Parathyroid adenoma (tissue), 2 donors: ENCODE measurements around the gene DLGAP1.

Experiments used
- H2AFZ ChIP-seq: fragments of 300-600 bp; sonication (generic); one replicate; pipeline ENCODE4 v1.7.0; 2017; ENCODE audit warnings: antibody characterized with exemption, mild to moderate bottlenecking
- H3K27ac ChIP-seq: fragments of 300-600 bp; sonication (generic); one replicate; pipeline ENCODE4 v1.7.0; 2017
- H3K27me3 ChIP-seq: fragments of 300-600 bp; sonication (generic); one replicate; pipeline ENCODE4 v1.7.0; 2017; ENCODE audit warnings: low read length; ENCODE audit not compliant: control insufficient read depth, insufficient read depth
- H3K36me3 ChIP-seq: fragments of 300-600 bp; sonication (generic); one replicate; pipeline ENCODE4 v1.7.0; 2017; ENCODE audit warnings: low read length; ENCODE audit not compliant: control insufficient read depth, insufficient read depth
- H3K4me1 ChIP-seq: fragments of 300-600 bp; sonication (generic); one replicate; pipeline ENCODE4 v1.7.0; 2017; ENCODE audit warnings: control low read depth
- H3K4me2 ChIP-seq: fragments of 300-600 bp; sonication (generic); one replicate; pipeline ENCODE4 v1.7.0; 2017; ENCODE audit warnings: low read length
- H3K4me3 ChIP-seq: fragments of 300-600 bp; sonication (generic); one replicate; pipeline ENCODE4 v1.7.0; 2017; ENCODE audit warnings: low read depth, low read length
- H3K79me2 ChIP-seq: fragments of 300-600 bp; sonication (generic); one replicate; pipeline ENCODE4 v1.7.0; 2017; ENCODE audit warnings: control low read depth
- H3K9ac ChIP-seq: fragments of 300-600 bp; sonication (generic); one replicate; pipeline ENCODE4 v1.7.0; 2017; ENCODE audit warnings: mild to moderate bottlenecking
- H3K9me3 ChIP-seq: fragments of 300-600 bp; sonication (generic); one replicate; pipeline ENCODE4 v1.7.0; 2017; ENCODE audit warnings: low read length; ENCODE audit not compliant: control insufficient read depth
- TF ChIP-seq, protein P1 (sequence below): fragments of 300-600 bp; sonication (generic); IDR thresholded peaks from one replicate; pipeline ENCODE4 v1.7.0; 2017; ENCODE audit warnings: antibody characterized with exemption, mild to moderate bottlenecking
- donor health status: primary hyperparathyroidism.

Gene DLGAP1

DNA sequence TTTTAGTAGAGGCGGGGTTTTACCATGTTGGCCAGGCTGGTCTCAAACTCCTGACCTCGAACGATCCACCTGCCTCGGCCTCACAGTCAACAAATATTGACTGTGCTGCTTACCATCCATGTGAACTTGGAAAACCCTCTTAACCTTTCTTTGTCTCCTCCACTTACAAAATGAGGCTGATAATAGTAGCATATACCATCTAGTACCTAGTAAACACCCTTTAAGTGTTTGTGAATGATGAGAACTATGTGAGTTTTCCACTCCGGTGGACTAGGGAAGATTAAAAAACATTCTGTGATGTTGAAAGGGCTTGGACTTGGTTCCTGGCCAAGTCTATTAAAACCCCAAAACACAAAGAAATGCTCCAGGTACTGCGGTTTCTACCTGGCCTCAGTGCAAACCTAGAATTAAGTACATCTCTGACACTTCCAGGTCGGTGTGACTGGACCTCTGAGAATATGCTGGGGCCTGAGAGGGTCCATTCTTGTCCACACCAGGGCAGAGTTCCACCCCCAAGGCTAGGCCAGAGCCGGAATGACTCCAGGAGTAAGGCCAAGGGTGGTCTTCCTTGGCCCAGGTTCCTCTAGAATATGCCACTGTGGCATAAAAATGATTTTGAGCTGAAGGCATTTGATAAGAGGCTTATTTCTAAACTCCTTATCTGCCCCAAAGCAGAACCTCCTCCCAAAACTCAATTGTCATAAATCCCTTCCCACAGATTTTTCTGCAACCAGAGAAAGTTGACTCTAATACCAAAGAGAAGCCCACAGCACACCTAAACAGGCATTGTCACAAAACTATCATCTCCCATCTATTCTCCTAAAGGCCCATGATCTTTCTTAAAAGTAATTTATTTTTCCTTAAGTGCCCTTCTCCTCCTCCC lies 787.6 kb downstream of the DLGAP1 start:
- no peaks in the 10 kb centered on the region for H3K4me1 ChIP-seq
- no peak overlapping the region for H3K9ac ChIP-seq
- no peak overlapping the region for H3K4me2 ChIP-seq
- H3K27ac ChIP-seq: no peak overlapping the region
- TF ChIP-seq, protein P1, sequence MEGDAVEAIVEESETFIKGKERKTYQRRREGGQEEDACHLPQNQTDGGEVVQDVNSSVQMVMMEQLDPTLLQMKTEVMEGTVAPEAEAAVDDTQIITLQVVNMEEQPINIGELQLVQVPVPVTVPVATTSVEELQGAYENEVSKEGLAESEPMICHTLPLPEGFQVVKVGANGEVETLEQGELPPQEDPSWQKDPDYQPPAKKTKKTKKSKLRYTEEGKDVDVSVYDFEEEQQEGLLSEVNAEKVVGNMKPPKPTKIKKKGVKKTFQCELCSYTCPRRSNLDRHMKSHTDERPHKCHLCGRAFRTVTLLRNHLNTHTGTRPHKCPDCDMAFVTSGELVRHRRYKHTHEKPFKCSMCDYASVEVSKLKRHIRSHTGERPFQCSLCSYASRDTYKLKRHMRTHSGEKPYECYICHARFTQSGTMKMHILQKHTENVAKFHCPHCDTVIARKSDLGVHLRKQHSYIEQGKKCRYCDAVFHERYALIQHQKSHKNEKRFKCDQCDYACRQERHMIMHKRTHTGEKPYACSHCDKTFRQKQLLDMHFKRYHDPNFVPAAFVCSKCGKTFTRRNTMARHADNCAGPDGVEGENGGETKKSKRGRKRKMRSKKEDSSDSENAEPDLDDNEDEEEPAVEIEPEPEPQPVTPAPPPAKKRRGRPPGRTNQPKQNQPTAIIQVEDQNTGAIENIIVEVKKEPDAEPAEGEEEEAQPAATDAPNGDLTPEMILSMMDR: no peak
- H3K27me3 ChIP-seq: no peaks in the 10 kb centered on the region
- no peaks in the 10 kb centered on the region for H3K79me2 ChIP-seq
- H2AFZ ChIP-seq: no peak overlapping the region
- no peak overlapping the region for H3K4me3 ChIP-seq
- no peaks in the 10 kb centered on the region for H3K9me3 ChIP-seq
- no peaks in the 10 kb centered on the region for H3K36me3 ChIP-seq

DNA sequence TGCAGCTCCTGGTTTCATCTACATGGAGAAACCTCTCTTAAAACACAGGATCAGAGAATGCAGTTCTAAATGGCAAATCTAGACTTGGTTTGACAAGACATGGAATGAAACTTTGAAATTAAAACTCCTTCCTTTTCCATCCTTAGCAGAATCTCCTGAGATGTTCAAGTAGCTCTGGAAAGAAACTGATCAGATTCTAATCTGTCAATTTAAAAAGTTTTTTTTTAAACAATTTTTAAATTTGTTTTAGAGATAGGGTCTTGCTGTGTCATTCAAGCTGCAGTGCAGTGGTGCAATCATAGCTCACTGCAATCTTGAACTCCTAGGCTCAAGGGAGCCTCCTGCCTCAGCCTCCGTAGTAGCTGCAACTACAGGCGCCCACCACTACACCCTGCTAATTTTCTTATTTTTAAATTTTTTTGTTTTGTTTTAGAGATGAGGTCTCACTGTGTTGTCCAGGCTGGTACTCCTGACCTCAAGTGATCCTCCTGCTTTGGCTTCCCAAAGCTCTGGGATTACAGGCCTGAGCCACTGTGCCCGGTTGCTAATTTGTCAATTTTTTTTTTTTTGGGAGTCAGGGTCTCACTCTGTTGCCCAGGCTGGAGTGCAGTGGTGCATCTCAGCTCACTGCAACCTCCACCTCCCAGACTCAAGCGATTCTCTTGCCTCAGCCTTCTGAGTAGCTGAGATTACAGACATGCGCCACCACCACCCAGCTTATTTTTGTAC lies 788.4 kb downstream of the DLGAP1 start:
- Histone ChIP-seq H3K27ac (no peak overlapping the region), H3K4me2 (no peak overlapping the region), H2AFZ (no peak overlapping the region), H3K4me1 (no peaks in the 10 kb centered on the region), H3K27me3 (no peaks in the 10 kb centered on the region), H3K9me3 (no peaks in the 10 kb centered on the region), H3K9ac (no peak overlapping the region), H3K79me2 (no peaks in the 10 kb centered on the region), H3K4me3 (no peak overlapping the region), H3K36me3 (no peaks in the 10 kb centered on the region)
- TF ChIP-seq, protein P1: no peak

DNA sequence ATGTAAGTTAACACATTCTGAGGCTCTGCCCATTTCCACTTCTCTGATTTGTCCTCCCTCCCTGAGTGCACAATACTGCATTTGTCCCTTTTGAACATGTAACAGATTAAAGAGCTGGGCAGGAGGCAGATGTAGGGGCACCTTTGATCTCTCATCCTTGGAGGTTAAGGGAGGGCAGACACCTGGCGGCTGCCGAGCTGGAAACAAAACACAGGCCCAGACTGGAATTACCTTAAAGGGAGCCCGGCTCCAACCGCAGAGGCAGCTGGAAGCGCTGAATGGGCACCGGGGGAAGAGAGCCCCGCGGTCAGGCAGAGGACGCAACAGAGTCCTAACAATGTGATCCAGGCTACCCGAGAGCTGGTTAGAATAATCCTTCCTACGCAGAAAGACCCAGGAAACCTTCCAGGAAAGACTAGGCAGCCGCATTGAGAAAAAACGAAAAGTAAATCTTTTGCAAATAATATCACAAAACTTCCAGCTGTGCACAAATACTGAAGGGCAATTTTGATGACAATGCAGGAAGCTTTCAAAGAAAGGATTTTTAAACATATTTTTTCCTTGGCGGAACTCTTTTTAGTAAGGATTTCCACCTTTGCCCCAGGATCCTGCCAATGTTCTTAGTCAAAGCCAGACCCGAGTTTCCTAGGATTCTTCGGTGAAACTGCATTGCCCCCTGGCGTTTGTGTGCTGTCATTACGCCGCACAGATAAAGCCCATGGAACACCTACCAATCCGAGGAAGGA lies 789.2 kb downstream of the DLGAP1 start:
- TF ChIP-seq, protein P1: peak; percentile 97
- H3K4me3 ChIP-seq: no peak overlapping the region
- H3K9ac ChIP-seq: no peak overlapping the region

DNA sequence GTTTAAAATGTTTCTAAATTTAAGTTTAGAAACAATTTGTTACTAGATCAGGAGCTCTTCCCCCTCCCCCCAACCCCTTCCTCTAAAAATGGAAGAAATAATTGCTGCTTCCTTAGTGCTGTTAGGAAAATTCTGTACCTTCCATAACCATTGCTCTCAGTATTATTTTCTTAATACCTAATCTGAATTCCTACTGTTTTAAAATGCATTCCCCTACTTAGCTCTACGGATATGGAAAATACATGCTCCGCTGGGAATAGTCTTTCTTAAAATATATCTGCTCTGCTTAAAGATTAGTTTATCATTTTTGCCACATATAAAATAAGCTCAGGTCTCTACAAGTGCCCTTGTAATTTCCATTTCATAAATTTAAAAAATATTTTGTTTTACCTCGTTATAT lies 789.9 kb downstream of the DLGAP1 start:
- TF ChIP-seq, protein P1: no peak
- Histone ChIP-seq H3K9ac (no peak overlapping the region), H3K4me1 (no peaks in the 10 kb centered on the region), H3K36me3 (no peaks in the 10 kb centered on the region), H3K79me2 (no peaks in the 10 kb centered on the region), H3K4me3 (no peak overlapping the region), H3K27ac (no peak overlapping the region), H3K9me3 (no peaks in the 10 kb centered on the region), H2AFZ (no peak overlapping the region), H3K4me2 (no peak overlapping the region), H3K27me3 (no peaks in the 10 kb centered on the region)

More for the DNA sequence above, 789.2 kb downstream of the DLGAP1 start:
- no peaks in the 10 kb centered on the region for H3K36me3 ChIP-seq
- H3K4me2 ChIP-seq: peak overlapping the region; percentile 22
- H3K27ac ChIP-seq: no peak overlapping the region
- H3K27me3 ChIP-seq: no peaks in the 10 kb centered on the region
- no peaks in the 10 kb centered on the region for H3K4me1 ChIP-seq
- peak overlapping the region; percentile 56 for H2AFZ ChIP-seq
- H3K79me2 ChIP-seq: no peaks in the 10 kb centered on the region
- H3K9me3 ChIP-seq: no peaks in the 10 kb centered on the region
